KMS-11 (cell line): ENCODE data around the gene ASCC1.
A peak's percentile ranks its signal among the peaks of the same experiment; 100 is the strongest.

Experiments used
- H2AFZ ChIP-seq: fragments of 200-600 bp; sonication (generic); 2 replicates; pipeline ENCODE4 v1.6.1; 2016; ENCODE audit warnings: antibody characterized with exemption, mixed run types, low read depth
- H3K27ac ChIP-seq: fragments of 200-600 bp; sonication (generic); 2 replicates; pipeline ENCODE4 v1.6.1; 2016; ENCODE audit warnings: mild to moderate bottlenecking, mixed run types
- H3K27me3 ChIP-seq: fragments of 200-600 bp; sonication (generic); 2 replicates; pipeline ENCODE4 v1.6.1; 2017; ENCODE audit warnings: mild to moderate bottlenecking, low read depth, mixed run types, moderate library complexity; ENCODE audit not compliant: insufficient read depth
- H3K36me3 ChIP-seq: fragments of 200-600 bp; sonication (generic); 2 replicates; pipeline ENCODE4 v1.6.1; 2017; ENCODE audit warnings: mild to moderate bottlenecking, mixed run types; ENCODE audit not compliant: insufficient read depth
- H3K4me1 ChIP-seq: fragments of 200-600 bp; sonication (generic); 2 replicates; pipeline ENCODE4 v1.6.1; 2016; ENCODE audit warnings: mild to moderate bottlenecking, low read depth, mixed run types; ENCODE audit not compliant: poor library complexity, severe bottlenecking
- H3K4me2 ChIP-seq: fragments of 200-600 bp; sonication (generic); 2 replicates; pipeline ENCODE4 v1.7.0; 2016; ENCODE audit warnings: mild to moderate bottlenecking, mixed run types
- H3K4me3 ChIP-seq: fragments of 200-600 bp; sonication (generic); IDR thresholded peaks from 2 replicates; pipeline ENCODE4 v1.6.1; 2017; ENCODE audit warnings: low read depth, low read length, mixed read lengths; ENCODE audit not compliant: insufficient read depth
- H3K79me2 ChIP-seq: fragments of 200-600 bp; sonication (generic); 2 replicates; pipeline ENCODE4 v1.6.1; 2016; ENCODE audit warnings: low read depth, mixed run types; ENCODE audit not compliant: insufficient read depth
- H3K9ac ChIP-seq: fragments of 200-600 bp; sonication (generic); 2 replicates; pipeline ENCODE4 v1.6.1; 2016; ENCODE audit warnings: mild to moderate bottlenecking, mixed run types
- H4K20me1 ChIP-seq: fragments of 200-600 bp; sonication (generic); 2 replicates; pipeline ENCODE4 v1.6.1; 2016; ENCODE audit warnings: mild to moderate bottlenecking, mixed run types; ENCODE audit not compliant: insufficient read depth
- CTCF ChIP-seq: fragments of 200-600 bp; sonication (generic); conservative IDR thresholded peaks from 2 replicates; pipeline ENCODE4 v1.6.1; 2017; ENCODE audit warnings: low read depth, mild to moderate bottlenecking, antibody characterized with exemption, low read length, moderate library complexity, mixed read lengths

Gene ASCC1

GRCh38 chr10:72050873-72051272 is 165.2 kb downstream of the ASCC1 start:
- no peak overlapping the region for H3K4me2 ChIP-seq
- H4K20me1 ChIP-seq = no peaks in the 10 kb centered on the region
- H3K4me1 ChIP-seq = no peaks in the 10 kb centered on the region
- no peak overlapping the region for H3K9ac ChIP-seq
- H3K36me3 ChIP-seq = no peaks in the 10 kb centered on the region
- no peak for TF ChIP-seq CTCF
- no peaks in the 10 kb centered on the region for H3K79me2 ChIP-seq
- no peaks in the 10 kb centered on the region for H3K27me3 ChIP-seq
- no peak overlapping the region for H2AFZ ChIP-seq
- H3K27ac ChIP-seq = no peak overlapping the region
- no peak overlapping the region for H3K4me3 ChIP-seq

GRCh38 chr10:72049969-72050781 is 165.9 kb downstream of the ASCC1 start:
- Histone ChIP-seq H3K27me3 (no peaks in the 10 kb centered on the region), H3K4me2 (no peak overlapping the region), H2AFZ (no peak overlapping the region), H3K27ac (no peak overlapping the region), H3K4me1 (no peaks in the 10 kb centered on the region), H4K20me1 (no peaks in the 10 kb centered on the region), H3K36me3 (no peaks in the 10 kb centered on the region), H3K9ac (no peak overlapping the region), H3K4me3 (no peak overlapping the region), H3K79me2 (no peaks in the 10 kb centered on the region)
- TF ChIP-seq CTCF = no peak

- Histone ChIP-seq H3K4me3 (no peak overlapping the region), H3K9ac (no peak overlapping the region), H3K27me3 (no peaks in the 10 kb centered on the region), H3K79me2 (no peaks in the 10 kb centered on the region), H3K36me3 (no peaks in the 10 kb centered on the region), H2AFZ (no peak overlapping the region), H3K4me1 (no peaks in the 10 kb centered on the region), H3K27ac (no peak overlapping the region), H4K20me1 (no peaks in the 10 kb centered on the region), H3K4me2 (no peak overlapping the region)
- TF ChIP-seq CTCF = no peak
These were observed 166.6 kb downstream of the ASCC1 start for GRCh38 chr10:72049472-72049871.

GRCh38 chr10:72048450-72049124 is 167.5 kb downstream of the ASCC1 start:
- Histone ChIP-seq H3K79me2 (no peaks in the 10 kb centered on the region), H3K36me3 (no peaks in the 10 kb centered on the region), H4K20me1 (no peaks in the 10 kb centered on the region), H3K9ac (no peak overlapping the region), H2AFZ (peak overlapping the region; percentile 23; the same call in 1 of the 2 replicates), H3K4me1 (no peaks in the 10 kb centered on the region), H3K27ac (no peak overlapping the region), H3K27me3 (no peaks in the 10 kb centered on the region), H3K4me3 (no peak overlapping the region), H3K4me2 (no peak overlapping the region)
- peak; percentile 99 for TF ChIP-seq CTCF
